Upper lobe of right lung (tissue), 1 donor: ENCODE data around the gene ADGRG1. TPM values are rescaled to one million over a fixed set of nuclear protein-coding genes. Genes with fewer than 3 reads are reported as not detected.

Experiments used
- ATAC-seq: fragments of 200-7000 bp; cut with Tn5 transposase; one replicate; pipeline ENCODE4 v1.9.1; 2020; ENCODE audit warnings: mild to moderate bottlenecking, moderate library complexity
- DNase-seq: peaks from one replicate; pipeline ENCODE4 v3.0.0-alpha.2; 2020
- H3K27ac ChIP-seq: fragments of 200-600 bp; one replicate; pipeline ENCODE4 v1.8.0; 2022
- H3K27me3 ChIP-seq: fragments of 200-600 bp; one replicate; pipeline ENCODE4 v1.8.0; 2022; ENCODE audit warnings: mild to moderate bottlenecking
- H3K36me3 ChIP-seq: fragments of 200-600 bp; one replicate; pipeline ENCODE4 v1.8.0; 2022
- H3K4me1 ChIP-seq: fragments of 200-600 bp; one replicate; pipeline ENCODE4 v1.8.0; 2022
- H3K4me3 ChIP-seq: fragments of 200-600 bp; one replicate; pipeline ENCODE4 v1.8.0; 2022; ENCODE audit warnings: mild to moderate bottlenecking
- H3K9me3 ChIP-seq: fragments of 200-600 bp; one replicate; pipeline ENCODE4 v1.8.0; 2022
- CTCF ChIP-seq: fragments of 200-600 bp; IDR thresholded peaks from one replicate; pipeline ENCODE4 v1.8.0; 2022; ENCODE audit warnings: antibody characterized with exemption
- intact Hi-C: fragments of 100-400 bp; cut with DNase I; formaldehyde crosslinking; loops from one replicate; pipeline ENCODE4 v1.11.0; 2022
- total RNA-seq: library from RNA; stranded (reverse); fragmentation: NEBNext Ultra II Directional; extraction: Animal tissue kit (Norgen Biotek cat#: 25700); gene quantifications from one replicate; pipeline ENCODE4 v1.2.1, GENCODE V29; 2021
- donor health status: DM: no; HTN: yes; CAD: no; lungs with severe emphysema.

ADGRG1 gene
- total RNA-seq, 1 donor from 2014 or later, result 66.9 TPM

GRCh38 chr16:57713596-57713995, 85.2 kb downstream of the ADGRG1 start:
- Histone ChIP-seq H3K9me3 (no peaks in the 10 kb centered on the region), H3K4me1 (no peaks in the 10 kb centered on the region), H3K27ac (no peak overlapping the region), H3K27me3 (no peaks in the 10 kb centered on the region), H3K36me3 (no peaks in the 10 kb centered on the region), H3K4me3 (no peak overlapping the region)
- no peak for DNase-seq
- intact Hi-C loops, result no loop called here
- ATAC-seq, result no peak
- TF ChIP-seq CTCF, result no peak

GRCh38 chr16:57714047-57714446, 85.6 kb downstream of the ADGRG1 start:
- Histone ChIP-seq H3K4me3 (no peak overlapping the region), H3K4me1 (no peaks in the 10 kb centered on the region), H3K9me3 (no peaks in the 10 kb centered on the region), H3K36me3 (no peaks in the 10 kb centered on the region), H3K27me3 (no peaks in the 10 kb centered on the region), H3K27ac (no peak overlapping the region)
- intact Hi-C loops, result no loop called here
- ATAC-seq, result no peak
- DNase-seq, result no peak
- no peak for TF ChIP-seq CTCF

Other genes starting within 250 kb of the ADGRG1 start
- gene CCL17, start 223.9 kb upstream of the ADGRG1 start, total RNA-seq, result 15.5 TPM
- 31.2 TPM for gene CIAPIN1, start 181.2 kb upstream of the ADGRG1 start, total RNA-seq
- 35.2 TPM for gene COQ9, start 181.2 kb upstream of the ADGRG1 start, total RNA-seq
- 85.1 TPM for gene POLR2C, start 166.0 kb upstream of the ADGRG1 start, total RNA-seq
- gene DOK4, start 142.1 kb upstream of the ADGRG1 start, total RNA-seq, result 55.1 TPM
- 11.3 TPM for gene CCDC102A, start 92.1 kb upstream of the ADGRG1 start, total RNA-seq
- 1.9 TPM for gene ADGRG5, start 86.0 kb upstream of the ADGRG1 start, total RNA-seq
- 5.8 TPM for gene ADGRG3, start 39.7 kb downstream of the ADGRG1 start, total RNA-seq
- gene DRC7, start 66.2 kb downstream of the ADGRG1 start, total RNA-seq, result not detected
- gene KATNB1, start 107.1 kb downstream of the ADGRG1 start, total RNA-seq, result 16.6 TPM
- 99.1 TPM for gene KIFC3, start 173.9 kb downstream of the ADGRG1 start, total RNA-seq